CD14-positive monocyte (primary cell): ENCODE results near the gene KCNG2. TPM values are rescaled to one million over a fixed set of nuclear protein-coding genes. Genes with fewer than 3 reads are reported as not detected.

ENCODE experiments used
- DNase-seq, 3 donors: peaks; one replicate each; pipeline ENCODE4 v3.0.0-alpha.2; 2011 to 2022
- H2AFZ ChIP-seq: 2 replicates; pipeline ENCODE4 v1.6.0; 2012; ENCODE audit warnings: mild to moderate bottlenecking, low read depth, low read length, inconsistent platforms; ENCODE audit not compliant: insufficient read depth, poor library complexity, severe bottlenecking
- H3K27ac ChIP-seq, 2 donors: 1 replicate in 1 of 2; 2 replicates in 1 of 2; pipeline ENCODE4 v1.5.1; 2012 to 2013; ENCODE audit warnings: low read length in 2 of 2, control low read depth in 1 of 2, inconsistent platforms in 1 of 2, low read depth in 1 of 2, mild to moderate bottlenecking in 1 of 2
- H3K27me3 ChIP-seq, 2 donors: one replicate each; pipeline versions ENCODE4 v1.6.0 to v1.6.1; 2011 to 2013; ENCODE audit warnings: low read length in 2 of 2; ENCODE audit not compliant: control insufficient read depth in 2 of 2, insufficient read depth in 2 of 2
- H3K36me3 ChIP-seq, 2 donors: replicated peaks in 1 of 2; 1 replicate in 1 of 2; 2 replicates in 1 of 2; pipeline versions ENCODE4 v1.5.1 to v1.6.1; 2012 to 2013; ENCODE audit warnings: low read length in 2 of 2, control low read depth in 1 of 2, inconsistent platforms in 1 of 2, mild to moderate bottlenecking in 1 of 2; ENCODE audit not compliant: insufficient read depth in 2 of 2, control insufficient read depth in 1 of 2
- H3K4me1 ChIP-seq, 2 donors: 1 replicate in 1 of 2; 2 replicates in 1 of 2; pipeline versions ENCODE4 v1.5.1 to v1.6.1; 2012 to 2013; ENCODE audit warnings: low read length in 2 of 2, control low read depth in 1 of 2, inconsistent platforms in 1 of 2, mild to moderate bottlenecking in 1 of 2, moderate library complexity in 1 of 2; ENCODE audit not compliant: insufficient read depth in 2 of 2, control insufficient read depth in 1 of 2
- H3K4me2 ChIP-seq: replicated peaks from 2 replicates; pipeline ENCODE3; 2012; ENCODE audit warnings: low read length, moderate library complexity, mild to moderate bottlenecking; ENCODE audit not compliant: poor library complexity, severe bottlenecking; ENCODE audit errors: extremely low read depth
- H3K4me3 ChIP-seq, 3 experiments: fragments of 200-600 bp in 1 of 3; sonication (generic) in 1 of 3; replicated peaks in 1 of 3; 1 replicate in 2 of 3; 2 replicates in 1 of 3; pipeline ENCODE4 v1.5.1; 2011 to 2013; ENCODE audit warnings: low read length in 3 of 3, mild to moderate bottlenecking in 3 of 3, control low read depth in 2 of 3, low read depth in 2 of 3, inconsistent platforms in 1 of 3, moderate library complexity in 1 of 3
- H3K79me2 ChIP-seq: 2 replicates; pipeline ENCODE4 v1.6.0; 2012; ENCODE audit warnings: mild to moderate bottlenecking, control low read depth, inconsistent platforms, low read length, moderate library complexity; ENCODE audit not compliant: insufficient read depth
- H3K9ac ChIP-seq: 2 replicates; pipeline ENCODE4 v1.6.0; 2017; ENCODE audit warnings: low read length, mild to moderate bottlenecking; ENCODE audit not compliant: insufficient read depth, poor library complexity, severe bottlenecking
- H3K9me3 ChIP-seq, 2 donors: replicated peaks in 1 of 2; 1 replicate in 1 of 2; 2 replicates in 1 of 2; pipeline versions ENCODE4 v1.5.1 to v1.6.1; 2012 to 2013; ENCODE audit warnings: low read length in 2 of 2, control low read depth in 1 of 2; ENCODE audit not compliant: control insufficient read depth in 1 of 2, insufficient read depth in 1 of 2
- H4K20me1 ChIP-seq: 2 replicates; pipeline ENCODE4 v1.6.0; 2012; ENCODE audit warnings: mild to moderate bottlenecking, low read length, control low read depth, moderate library complexity; ENCODE audit not compliant: insufficient read depth
- H3K27ac Mint-ChIP-seq, 7 donors: one replicate each; pipeline ENCODE4 v1.8.0; 2020; ENCODE audit warnings: mild to moderate bottlenecking in 7 of 7, mixed read lengths in 7 of 7, moderate library complexity in 6 of 7, inconsistent platforms in 2 of 7
- H3K27me3 Mint-ChIP-seq, 3 donors: one replicate each; pipeline ENCODE4 v1.8.0; 2021 to 2022; ENCODE audit warnings: low read depth in 3 of 3, mild to moderate bottlenecking in 3 of 3, mixed read lengths in 3 of 3, moderate library complexity in 3 of 3, inconsistent platforms in 1 of 3
- H3K36me3 Mint-ChIP-seq, 2 donors: one replicate each; pipeline ENCODE4 v1.8.0; 2020; ENCODE audit warnings: mixed read lengths in 2 of 2, inconsistent platforms in 1 of 2, mild to moderate bottlenecking in 1 of 2
- H3K4me1 Mint-ChIP-seq: one replicate; pipeline ENCODE4 v1.8.0; 2020; ENCODE audit warnings: mild to moderate bottlenecking, mixed read lengths
- H3K4me3 Mint-ChIP-seq, 2 donors: one replicate each; pipeline ENCODE4 v1.8.0; 2020; ENCODE audit warnings: mild to moderate bottlenecking in 2 of 2, mixed read lengths in 2 of 2, moderate library complexity in 1 of 2
- H3K9me3 Mint-ChIP-seq, 7 donors: one replicate each; pipeline ENCODE4 v1.8.0; 2020 to 2022; ENCODE audit warnings: mixed read lengths in 7 of 7, mild to moderate bottlenecking in 6 of 7, moderate library complexity in 6 of 7, inconsistent platforms in 2 of 7
- WGBS: methylation state at CpG from one replicate; pipeline ENCODE4 v1.1.5; 2013; ENCODE audit warnings: missing lambda C conversion rate; ENCODE audit not compliant: insufficient coverage; 5-methylcytosine and 5-hydroxymethylcytosine counted together
- intact Hi-C, 2 donors: fragments of 100-400 bp; cut with micrococcal nuclease; formaldehyde crosslinking; loops; one replicate each; pipeline versions ENCODE4 v1.15.0 to v1.15.1; 2023
- polyA plus RNA-seq, 3 donors: library from polyadenylated mRNA; depleted of rRNA in 1 of 3; unstranded in 2 of 3; stranded (reverse) in 1 of 3; fragments of 300-500 nt in 2 of 3; fragments of >200 nt in 1 of 3; fragmentation: Illumina TruSeq in 2 of 3; gene quantifications; 1 replicate in 2 of 3; 2 replicates in 1 of 3; pipeline ENCODE4 v1.2.3, GENCODE V29; 2012 to 2021
- TF ChIP-seq, protein P1 (sequence below): fragments of 200-600 bp; IDR thresholded peaks from one replicate; pipeline ENCODE4 v1.8.0; 2022; ENCODE audit warnings: antibody characterized with exemption, mild to moderate bottlenecking

The KCNG2 gene
- polyA plus RNA-seq, 3 donors, result 0.04 TPM; not detected in 2

DNA sequence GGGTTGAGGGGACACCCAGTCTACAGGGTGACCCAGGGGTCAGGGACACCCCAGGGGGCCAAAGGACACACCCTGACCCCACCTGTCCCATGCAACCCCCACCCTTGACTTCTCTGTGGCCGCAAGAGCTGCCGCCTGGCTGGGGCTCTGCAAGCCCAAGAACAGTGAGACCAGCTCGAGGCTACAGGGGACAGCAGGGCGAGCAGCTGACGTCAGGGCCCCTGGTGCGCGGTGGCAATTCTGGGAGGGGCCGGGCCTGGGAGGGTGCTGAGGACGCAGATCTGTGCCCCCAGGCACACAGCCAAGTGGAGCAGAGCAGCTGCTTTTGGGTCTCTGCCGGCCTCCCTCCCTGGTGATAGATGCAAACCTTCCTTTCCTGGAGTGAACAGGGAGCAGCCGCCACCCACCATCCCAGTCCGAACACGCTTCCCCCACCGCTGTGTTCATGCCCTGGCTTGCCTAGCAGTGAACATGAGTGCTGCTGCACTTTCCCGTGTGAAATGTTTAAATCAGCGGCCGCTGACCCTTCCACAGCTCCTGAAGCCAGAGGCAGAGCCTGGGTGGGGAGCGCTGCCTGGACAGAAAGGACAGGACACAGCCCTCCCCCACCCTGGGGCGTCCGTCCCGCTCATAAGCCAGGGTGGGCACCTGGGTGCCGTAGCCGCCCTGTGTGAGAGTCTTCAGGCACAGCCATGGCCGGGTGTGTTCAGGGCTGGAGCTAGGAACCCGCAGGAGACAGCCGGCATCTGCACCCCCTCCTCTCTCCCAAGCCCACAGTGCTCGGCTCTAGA lies 106.8 kb downstream of the KCNG2 start:
- Mint-ChIP-seq H3K36me3 (peaks cover 49 to 70% of the 10 kb centered on the region in 2 donors), H3K4me1 (no peaks in the 10 kb centered on the region), H3K9me3 (peaks cover 34 to 75% (median 53%) of the 10 kb centered on the region in 7 donors), H3K4me3 (no peak overlapping the region), H3K27me3 (peaks cover 0 to 3% (median 2%) of the 10 kb centered on the region in 3 donors), H3K27ac (no peak overlapping the region)
- WGBS, result over 99% methylated on average over 17 of the region's 27 CpGs
- Histone ChIP-seq H3K79me2 (no peaks in the 10 kb centered on the region), H3K9ac (no peak overlapping the region), H3K9me3 (peaks cover 57 to 66% of the 10 kb centered on the region in 2 donors), H4K20me1 (no peaks in the 10 kb centered on the region), H3K27ac (no peak overlapping the region), H3K4me3 (no peak overlapping the region), H3K27me3 (no peaks in the 10 kb centered on the region), H3K36me3 (peaks cover 30 to 63% of the 10 kb centered on the region in 2 donors), H2AFZ (no peak overlapping the region), H3K4me2 (no peak overlapping the region), H3K4me1 (no peaks in the 10 kb centered on the region)
- TF ChIP-seq, protein P1, sequence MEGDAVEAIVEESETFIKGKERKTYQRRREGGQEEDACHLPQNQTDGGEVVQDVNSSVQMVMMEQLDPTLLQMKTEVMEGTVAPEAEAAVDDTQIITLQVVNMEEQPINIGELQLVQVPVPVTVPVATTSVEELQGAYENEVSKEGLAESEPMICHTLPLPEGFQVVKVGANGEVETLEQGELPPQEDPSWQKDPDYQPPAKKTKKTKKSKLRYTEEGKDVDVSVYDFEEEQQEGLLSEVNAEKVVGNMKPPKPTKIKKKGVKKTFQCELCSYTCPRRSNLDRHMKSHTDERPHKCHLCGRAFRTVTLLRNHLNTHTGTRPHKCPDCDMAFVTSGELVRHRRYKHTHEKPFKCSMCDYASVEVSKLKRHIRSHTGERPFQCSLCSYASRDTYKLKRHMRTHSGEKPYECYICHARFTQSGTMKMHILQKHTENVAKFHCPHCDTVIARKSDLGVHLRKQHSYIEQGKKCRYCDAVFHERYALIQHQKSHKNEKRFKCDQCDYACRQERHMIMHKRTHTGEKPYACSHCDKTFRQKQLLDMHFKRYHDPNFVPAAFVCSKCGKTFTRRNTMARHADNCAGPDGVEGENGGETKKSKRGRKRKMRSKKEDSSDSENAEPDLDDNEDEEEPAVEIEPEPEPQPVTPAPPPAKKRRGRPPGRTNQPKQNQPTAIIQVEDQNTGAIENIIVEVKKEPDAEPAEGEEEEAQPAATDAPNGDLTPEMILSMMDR, result no peak
- no peak for DNase-seq
- intact Hi-C loops, result no loop called here

DNA sequence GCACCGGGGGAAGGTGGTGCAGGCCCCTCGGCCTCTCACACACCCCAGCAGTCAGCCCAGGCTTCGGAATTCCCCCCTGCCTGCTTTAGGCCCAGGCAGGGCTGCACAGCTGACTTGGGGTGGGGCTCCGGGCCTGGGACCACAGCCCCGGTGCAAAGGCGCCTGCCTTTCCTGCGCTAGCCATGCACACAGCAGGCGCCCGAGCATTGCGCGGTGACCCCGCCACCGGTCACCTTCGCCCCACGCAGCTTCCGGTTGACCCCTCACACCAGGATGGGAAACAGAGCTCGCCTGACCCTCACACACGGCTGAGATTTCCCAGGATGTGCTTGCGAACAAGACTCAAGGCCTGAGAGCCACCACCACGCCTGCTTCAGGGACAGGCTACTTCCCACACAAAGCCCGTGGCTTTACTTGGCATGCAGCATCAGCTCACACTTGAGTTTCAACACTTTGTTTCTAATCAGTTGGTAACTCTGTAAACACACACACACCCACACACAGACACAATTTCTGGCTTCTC lies 107.7 kb downstream of the KCNG2 start:
- peaks cover 27 to 72% (median 47%) of the 10 kb centered on the region in 7 donors for H3K9me3 Mint-ChIP-seq
- no peak for DNase-seq

More for the DNA sequence above, 107.7 kb downstream of the KCNG2 start:
- Histone ChIP-seq H3K79me2 (peaks cover 1% of the 10 kb centered on the region), H3K4me1 (no peaks in the 10 kb centered on the region), H3K27ac (no peak overlapping the region), H2AFZ (no peak overlapping the region), H3K9me3 (peaks cover 48 to 57% of the 10 kb centered on the region in 2 donors), H3K4me3 (no peak overlapping the region), H4K20me1 (peaks cover 3% of the 10 kb centered on the region), H3K36me3 (peaks cover 32 to 70% of the 10 kb centered on the region in 2 donors), H3K9ac (no peak overlapping the region), H3K4me2 (no peak overlapping the region), H3K27me3 (no peaks in the 10 kb centered on the region)
- Mint-ChIP-seq H3K27me3 (no peaks in the 10 kb centered on the region), H3K36me3 (peaks cover 51 to 73% of the 10 kb centered on the region in 2 donors), H3K27ac (no peak overlapping the region), H3K4me3 (no peak overlapping the region), H3K4me1 (no peaks in the 10 kb centered on the region)
- TF ChIP-seq, protein P1, result no peak
- intact Hi-C loops, result no loop called here
- WGBS, result 98% methylated on average over 17 of the region's 21 CpGs
